Trophoblast cell (in vitro differentiated cells and primary cell): ENCODE results near the gene GPR55.

Experiments used
- DNase-seq, 2 donors: peaks; one replicate each; pipeline ENCODE4 v3.0.0-alpha.2; 2016
- H2AFZ ChIP-seq: 2 replicates; pipeline ENCODE4 v1.6.1; 2013; ENCODE audit warnings: low read length, moderate library complexity, mild to moderate bottlenecking; ENCODE audit not compliant: insufficient read depth, poor library complexity
- H2AK5ac ChIP-seq: 2 replicates; pipeline ENCODE4 v1.6.1; 2013; ENCODE audit warnings: mild to moderate bottlenecking, low read length
- H2BK120ac ChIP-seq: 2 replicates; pipeline ENCODE4 v1.6.1; 2013; ENCODE audit warnings: low read length, mild to moderate bottlenecking, moderate library complexity; ENCODE audit not compliant: insufficient read depth, poor library complexity
- H2BK12ac ChIP-seq: 2 replicates; pipeline ENCODE4 v1.6.1; 2013; ENCODE audit warnings: mild to moderate bottlenecking, low read length, moderate library complexity
- H2BK5ac ChIP-seq: 2 replicates; pipeline ENCODE4 v1.6.1; 2013; ENCODE audit warnings: low read length, low read depth, moderate library complexity, mild to moderate bottlenecking; ENCODE audit not compliant: poor library complexity
- H3K14ac ChIP-seq: 2 replicates; pipeline ENCODE4 v1.6.1; 2013; ENCODE audit warnings: mild to moderate bottlenecking, low read length
- H3K18ac ChIP-seq: 2 replicates; pipeline ENCODE4 v1.6.1; 2013; ENCODE audit warnings: mild to moderate bottlenecking, low read length
- H3K23ac ChIP-seq: 2 replicates; pipeline ENCODE4 v1.6.1; 2013; ENCODE audit warnings: low read length
- H3K27ac ChIP-seq: 2 replicates; pipeline ENCODE4 v1.5.1; 2013; ENCODE audit warnings: low read depth, mild to moderate bottlenecking, inconsistent platforms, low read length, moderate library complexity
- H3K27me3 ChIP-seq: 2 replicates; pipeline ENCODE4 v1.6.1; 2013; ENCODE audit warnings: inconsistent platforms, mild to moderate bottlenecking, low read length, moderate library complexity; ENCODE audit not compliant: insufficient read depth
- H3K36me3 ChIP-seq, 2 experiments: 1 replicate in 1 of 2; 2 replicates in 1 of 2; pipeline ENCODE4 v1.6.1; 2013; ENCODE audit warnings: low read length in 2 of 2, mild to moderate bottlenecking in 2 of 2, moderate library complexity in 1 of 2; ENCODE audit not compliant: insufficient read depth in 2 of 2, control insufficient read depth in 1 of 2
- H3K4ac ChIP-seq: 2 replicates; pipeline ENCODE4 v1.6.1; 2013; ENCODE audit warnings: low read depth, mild to moderate bottlenecking, low read length, moderate library complexity
- H3K4me1 ChIP-seq, 2 experiments: 1 replicate in 1 of 2; 2 replicates in 1 of 2; pipeline ENCODE4 v1.6.1; 2013; ENCODE audit warnings: low read length in 2 of 2, mild to moderate bottlenecking in 2 of 2, moderate library complexity in 1 of 2; ENCODE audit not compliant: insufficient read depth in 2 of 2, control insufficient read depth in 1 of 2
- H3K4me2 ChIP-seq: 2 replicates; pipeline ENCODE4 v1.6.1; 2013; ENCODE audit warnings: inconsistent platforms, mild to moderate bottlenecking, low read length, moderate library complexity
- H3K4me3 ChIP-seq: 2 replicates; pipeline ENCODE4 v1.5.1; 2013; ENCODE audit warnings: mild to moderate bottlenecking, low read depth, low read length, inconsistent platforms
- H3K79me1 ChIP-seq: one replicate; pipeline ENCODE4 v1.6.1; 2013; ENCODE audit warnings: low read length
- H3K79me2 ChIP-seq: 2 replicates; pipeline ENCODE4 v1.6.1; 2013; ENCODE audit warnings: low read length, mild to moderate bottlenecking; ENCODE audit not compliant: control insufficient read depth, insufficient read depth, poor library complexity
- H3K9ac ChIP-seq: 2 replicates; pipeline ENCODE4 v1.6.1; 2013; ENCODE audit warnings: mild to moderate bottlenecking, low read length
- H3K9me3 ChIP-seq: 2 replicates; pipeline ENCODE4 v1.6.1; 2013; ENCODE audit warnings: low read depth, mild to moderate bottlenecking, control low read depth, inconsistent platforms, low read length; ENCODE audit not compliant: insufficient read depth
- H4K12ac ChIP-seq: 2 replicates; pipeline ENCODE4 v1.6.1; 2013; ENCODE audit warnings: low read depth, mild to moderate bottlenecking, low read length, moderate library complexity
- H4K8ac ChIP-seq: 2 replicates; pipeline ENCODE4 v1.6.1; 2013; ENCODE audit warnings: low read depth, mild to moderate bottlenecking, low read length, moderate library complexity
- H4K91ac ChIP-seq: one replicate; pipeline ENCODE4 v1.6.1; 2013; ENCODE audit warnings: low read depth, mild to moderate bottlenecking, low read length, moderate library complexity
- WGBS: extraction: QIAGEN DNeasy Blood & Tissue Kit; methylation state at CpG from one replicate; pipeline ENCODE4 v1.1.7; 2013; ENCODE audit warnings: missing lambda C conversion rate; ENCODE audit not compliant: insufficient read length, insufficient coverage; ENCODE audit errors: extremely low coverage; 5-methylcytosine and 5-hydroxymethylcytosine counted together

The GPR55 gene

GRCh38 chr2:230891509-230891908 is 33.5 kb downstream of the GPR55 start:
- H3K23ac ChIP-seq: no peak overlapping the region
- no CpG with 5 or more reads among the region's 6 CpGs for WGBS
- H2BK12ac ChIP-seq: no peak overlapping the region
- no peak for DNase-seq
- no peak overlapping the region for H3K4ac ChIP-seq
- H3K79me1 ChIP-seq: peaks cover 1% of the 10 kb centered on the region
- H3K9ac ChIP-seq: no peak overlapping the region
- H3K79me2 ChIP-seq: no peaks in the 10 kb centered on the region
- H2AFZ ChIP-seq: no peak overlapping the region
- H2BK5ac ChIP-seq: no peak overlapping the region
- H3K27ac ChIP-seq: no peak overlapping the region
- H3K9me3 ChIP-seq: peaks cover 5% of the 10 kb centered on the region
- no peak overlapping the region for H2BK120ac ChIP-seq
- H3K36me3 ChIP-seq: no peaks in the 10 kb centered on the region
- no peak overlapping the region for H3K18ac ChIP-seq
- no peak overlapping the region for H3K14ac ChIP-seq
- H4K91ac ChIP-seq: no peak overlapping the region
- no peaks in the 10 kb centered on the region for H3K27me3 ChIP-seq
- H3K4me2 ChIP-seq: no peak overlapping the region
- H3K4me3 ChIP-seq: no peak overlapping the region
- no peak overlapping the region for H4K8ac ChIP-seq
- H4K12ac ChIP-seq: no peak overlapping the region
- H3K4me1 ChIP-seq: no peaks in the 10 kb centered on the region
- no peak overlapping the region for H2AK5ac ChIP-seq

GRCh38 chr2:230891064-230891463 is 34.0 kb downstream of the GPR55 start:
- Histone ChIP-seq H2BK12ac (no peak overlapping the region), H3K27me3 (no peaks in the 10 kb centered on the region), H2BK120ac (no peak overlapping the region), H3K9me3 (peaks cover 4% of the 10 kb centered on the region), H2BK5ac (no peak overlapping the region), H4K8ac (no peak overlapping the region), H3K4ac (no peak overlapping the region), H4K12ac (no peak overlapping the region), H2AK5ac (no peak overlapping the region), H3K79me2 (no peaks in the 10 kb centered on the region), H3K4me2 (no peak overlapping the region), H2AFZ (no peak overlapping the region), H3K4me3 (no peak overlapping the region), H3K9ac (no peak overlapping the region), H3K14ac (no peak overlapping the region), H4K91ac (no peak overlapping the region), H3K27ac (no peak overlapping the region), H3K36me3 (no peaks in the 10 kb centered on the region), H3K18ac (no peak overlapping the region), H3K23ac (no peak overlapping the region), H3K4me1 (peaks cover 0 to 1% of the 10 kb centered on the region in 2 experiments), H3K79me1 (peaks cover 1% of the 10 kb centered on the region)
- WGBS: no CpG with 5 or more reads among the region's 5 CpGs
- no peak for DNase-seq

GRCh38 chr2:230890646-230891045 is 34.4 kb downstream of the GPR55 start:
- no peak overlapping the region for H4K12ac ChIP-seq
- DNase-seq: no peak
- no peak overlapping the region for H3K23ac ChIP-seq
- no peaks in the 10 kb centered on the region for H3K27me3 ChIP-seq
- no peak overlapping the region for H2AK5ac ChIP-seq
- H3K4me2 ChIP-seq: no peak overlapping the region
- no peak overlapping the region for H3K9ac ChIP-seq
- no peak overlapping the region for H2BK12ac ChIP-seq
- peaks cover 4% of the 10 kb centered on the region for H3K9me3 ChIP-seq
- no peaks in the 10 kb centered on the region for H3K79me2 ChIP-seq
- no peak overlapping the region for H3K27ac ChIP-seq
- no peak overlapping the region for H2BK5ac ChIP-seq
- H3K4ac ChIP-seq: no peak overlapping the region
- peaks cover 1 to 3% of the 10 kb centered on the region in 2 experiments for H3K4me1 ChIP-seq
- no peak overlapping the region for H3K14ac ChIP-seq
- H4K8ac ChIP-seq: no peak overlapping the region
- H3K4me3 ChIP-seq: no peak overlapping the region
- no peak overlapping the region for H3K18ac ChIP-seq
- peaks cover 1% of the 10 kb centered on the region for H3K79me1 ChIP-seq
- H2BK120ac ChIP-seq: no peak overlapping the region
- WGBS: no CpG with 5 or more reads among the region's 4 CpGs
- no peak overlapping the region for H2AFZ ChIP-seq
- no peak overlapping the region for H4K91ac ChIP-seq
- no peaks in the 10 kb centered on the region for H3K36me3 ChIP-seq

- H3K4me2 ChIP-seq: no peak overlapping the region
- no peak overlapping the region for H3K4me3 ChIP-seq
- H3K36me3 ChIP-seq: no peaks in the 10 kb centered on the region
- H2BK12ac ChIP-seq: no peak overlapping the region
- H2AFZ ChIP-seq: no peak overlapping the region
- no peak overlapping the region for H4K8ac ChIP-seq
- H4K12ac ChIP-seq: no peak overlapping the region
- peaks cover 2% of the 10 kb centered on the region for H3K9me3 ChIP-seq
- no peak overlapping the region for H3K18ac ChIP-seq
- no peak overlapping the region for H3K14ac ChIP-seq
- H3K27me3 ChIP-seq: no peaks in the 10 kb centered on the region
- H2BK120ac ChIP-seq: no peak overlapping the region
- H2AK5ac ChIP-seq: no peak overlapping the region
- H3K9ac ChIP-seq: no peak overlapping the region
- no peak overlapping the region for H3K4ac ChIP-seq
- H3K27ac ChIP-seq: no peak overlapping the region
- H3K23ac ChIP-seq: no peak overlapping the region
- no peak overlapping the region for H2BK5ac ChIP-seq
- no peak overlapping the region for H4K91ac ChIP-seq
- no peak for DNase-seq
- peaks cover 2 to 3% of the 10 kb centered on the region in 2 experiments for H3K4me1 ChIP-seq
- H3K79me1 ChIP-seq: peaks cover 1% of the 10 kb centered on the region
- H3K79me2 ChIP-seq: no peaks in the 10 kb centered on the region
- WGBS: no CpG with 5 or more reads among the region's 22 CpGs
Measured at GRCh38 chr2:230889911-230890601, 35.0 kb downstream of the GPR55 start.
